Measurements from ENCODE around the gene KIF6. TPM values are rescaled to one million over a fixed set of nuclear protein-coding genes. Genes with fewer than 3 reads are reported as not detected.

The KIF6 gene
- total RNA-seq, 1 donor from 2014 or later, result 0.43 TPM

DNA sequence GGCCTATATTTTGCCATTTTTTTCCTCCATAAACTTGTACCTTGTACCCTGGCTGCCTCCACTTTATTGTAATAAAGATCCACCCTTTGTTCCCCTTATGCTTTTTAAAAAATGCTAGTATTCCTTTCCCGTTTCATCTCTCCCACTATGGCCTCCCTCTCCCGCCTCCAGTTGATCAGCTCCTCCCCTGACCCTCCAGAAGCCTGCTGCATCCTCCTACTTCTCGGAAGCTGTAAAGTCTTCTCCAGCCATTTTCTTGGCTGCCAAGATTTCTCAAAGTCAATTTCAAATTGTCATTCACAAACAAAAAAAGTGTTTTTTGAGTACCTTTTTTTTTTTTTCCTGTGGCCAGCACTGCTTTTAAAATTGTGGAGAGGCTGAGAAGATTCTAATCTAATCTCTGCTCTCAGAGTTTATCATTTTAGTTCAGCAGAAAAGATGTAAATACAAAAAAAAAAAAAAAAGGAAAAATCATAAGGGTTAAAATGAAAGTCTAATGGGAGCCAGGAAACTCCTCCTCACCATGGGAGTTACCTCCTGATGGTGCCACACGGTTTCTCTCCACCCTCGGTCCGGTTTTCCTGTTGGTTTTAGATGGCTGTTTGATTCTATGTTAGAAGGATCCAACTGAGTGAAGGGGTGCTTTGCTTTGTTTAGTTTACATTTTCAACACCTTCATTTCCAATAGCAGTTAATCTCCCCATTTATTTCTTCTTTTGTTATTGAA is 299.7 kb downstream of the KIF6 start:
- H3K4me1 ChIP-seq, result peaks cover 0 to 12% of the 10 kb centered on the region in 2 donors
- no peak for DNase-seq (ENCODE audit: low spot score in 2 of 2)
- H3K36me3 ChIP-seq, result no peaks in the 10 kb centered on the region
- H3K4me3 ChIP-seq, result no peak overlapping the region
- intact Hi-C loops (cut with DNase I), result no loop called here
- TF ChIP-seq, protein P1, sequence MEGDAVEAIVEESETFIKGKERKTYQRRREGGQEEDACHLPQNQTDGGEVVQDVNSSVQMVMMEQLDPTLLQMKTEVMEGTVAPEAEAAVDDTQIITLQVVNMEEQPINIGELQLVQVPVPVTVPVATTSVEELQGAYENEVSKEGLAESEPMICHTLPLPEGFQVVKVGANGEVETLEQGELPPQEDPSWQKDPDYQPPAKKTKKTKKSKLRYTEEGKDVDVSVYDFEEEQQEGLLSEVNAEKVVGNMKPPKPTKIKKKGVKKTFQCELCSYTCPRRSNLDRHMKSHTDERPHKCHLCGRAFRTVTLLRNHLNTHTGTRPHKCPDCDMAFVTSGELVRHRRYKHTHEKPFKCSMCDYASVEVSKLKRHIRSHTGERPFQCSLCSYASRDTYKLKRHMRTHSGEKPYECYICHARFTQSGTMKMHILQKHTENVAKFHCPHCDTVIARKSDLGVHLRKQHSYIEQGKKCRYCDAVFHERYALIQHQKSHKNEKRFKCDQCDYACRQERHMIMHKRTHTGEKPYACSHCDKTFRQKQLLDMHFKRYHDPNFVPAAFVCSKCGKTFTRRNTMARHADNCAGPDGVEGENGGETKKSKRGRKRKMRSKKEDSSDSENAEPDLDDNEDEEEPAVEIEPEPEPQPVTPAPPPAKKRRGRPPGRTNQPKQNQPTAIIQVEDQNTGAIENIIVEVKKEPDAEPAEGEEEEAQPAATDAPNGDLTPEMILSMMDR (IDR thresholded peaks at IDR 0.05), result no peak
- H3K27me3 ChIP-seq, result no peaks in the 10 kb centered on the region
- no peak overlapping the region for H3K27ac ChIP-seq
- no peaks in the 10 kb centered on the region for H3K9me3 ChIP-seq

DNA sequence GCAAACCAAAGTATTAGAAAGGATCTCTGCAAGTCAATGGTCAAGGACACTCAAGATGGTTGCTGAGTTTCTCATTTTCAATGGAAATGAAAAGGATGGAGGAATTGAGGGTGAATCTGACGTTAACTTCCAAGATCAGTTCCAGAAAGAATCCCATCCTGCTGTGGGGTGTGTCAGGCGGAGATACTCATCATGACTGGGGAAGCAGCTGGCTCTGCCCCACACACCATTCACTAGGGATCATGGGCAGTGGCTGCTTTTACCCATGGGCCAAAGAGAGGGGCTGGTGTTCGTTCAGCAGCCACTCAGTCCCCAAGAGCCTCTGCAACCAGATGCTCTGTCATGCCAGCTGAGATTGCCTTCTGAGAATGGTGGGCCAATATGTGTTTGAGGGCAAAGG is 300.4 kb downstream of the KIF6 start:
- intact Hi-C loops (cut with DNase I), result no loop called here
- Histone ChIP-seq H3K9me3 (no peaks in the 10 kb centered on the region), H3K27me3 (no peaks in the 10 kb centered on the region), H3K4me3 (no peak overlapping the region), H3K27ac (no peak overlapping the region), H3K36me3 (no peaks in the 10 kb centered on the region), H3K4me1 (peaks cover 0 to 15% of the 10 kb centered on the region in 2 donors)
- no peak for DNase-seq (ENCODE audit: low spot score in 2 of 2)
- TF ChIP-seq, protein P1 (IDR thresholded peaks at IDR 0.05), result no peak

DNA sequence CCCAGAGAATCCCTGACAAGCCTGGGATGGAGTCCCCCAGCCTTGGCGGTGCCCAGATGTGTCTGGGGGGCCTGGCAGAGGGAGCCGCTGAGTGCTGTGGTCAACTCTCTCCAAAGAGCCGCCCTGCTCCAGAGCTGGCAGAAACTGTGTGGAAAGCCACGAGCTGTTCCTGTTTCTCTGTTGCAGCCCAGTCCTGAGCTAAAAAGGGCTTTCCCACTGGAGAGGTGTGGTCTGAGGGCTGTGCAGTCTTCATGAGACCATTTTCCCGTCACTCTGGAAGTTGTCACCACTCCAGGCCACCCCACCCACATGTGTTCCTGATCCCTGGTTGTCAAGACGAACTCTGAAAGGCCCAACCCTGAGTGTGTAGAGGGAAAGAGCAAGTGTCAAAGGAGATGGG is 303.0 kb downstream of the KIF6 start:
- Histone ChIP-seq H3K4me3 (no peak overlapping the region), H3K27ac (peak overlapping the region; percentile 80 to 81), H3K36me3 (no peaks in the 10 kb centered on the region), H3K9me3 (no peaks in the 10 kb centered on the region), H3K27me3 (no peaks in the 10 kb centered on the region), H3K4me1 (peaks cover 0 to 15% of the 10 kb centered on the region in 2 donors)
- DNase-seq (ENCODE audit: low spot score in 2 of 2), result peak in 1 of 2 donors; percentile 68
- TF ChIP-seq, protein P1 (IDR thresholded peaks at IDR 0.05), result no peak
- intact Hi-C loops (cut with DNase I), result no loop called here

DNA sequence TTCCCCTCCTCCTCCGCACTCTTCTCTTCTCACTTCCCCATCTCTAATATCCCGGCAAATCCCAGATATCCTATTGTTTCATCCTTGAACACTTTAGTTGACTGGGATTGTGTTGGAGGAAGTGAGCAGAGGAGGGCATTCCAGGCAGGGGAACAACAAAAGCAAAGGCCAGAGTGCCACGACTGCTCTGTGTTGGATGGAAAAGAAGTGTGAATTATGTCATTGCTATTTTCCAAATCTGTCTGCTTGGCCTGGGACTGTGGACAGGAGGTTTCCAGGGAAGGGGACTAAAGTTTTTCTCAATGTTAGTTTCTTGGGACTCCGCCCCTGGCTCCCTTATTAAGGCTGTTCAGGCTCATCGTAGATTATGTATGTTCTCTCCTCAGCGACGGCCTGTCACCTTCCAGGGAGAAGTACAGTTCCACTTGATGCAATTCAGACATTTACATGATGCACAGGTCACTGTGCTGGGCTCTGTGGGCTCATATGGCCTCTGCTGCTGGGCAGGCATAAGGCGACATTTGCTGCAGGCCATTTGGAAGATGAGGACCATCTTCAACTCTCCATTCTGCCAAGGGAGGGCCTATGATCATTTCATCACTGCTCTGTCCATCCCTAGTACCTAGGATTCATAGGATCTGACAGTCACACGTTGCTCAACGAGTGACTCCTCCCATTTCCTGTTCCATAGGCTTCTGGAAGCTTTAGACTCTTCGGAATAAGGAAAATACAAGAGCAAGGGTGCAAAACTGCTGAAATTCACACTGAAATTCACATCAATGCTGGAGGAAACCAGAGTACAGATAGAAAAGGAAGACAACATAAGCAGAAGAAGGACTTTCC is 303.6 kb downstream of the KIF6 start:
- Histone ChIP-seq H3K36me3 (no peaks in the 10 kb centered on the region), H3K4me3 (no peak overlapping the region), H3K27me3 (no peaks in the 10 kb centered on the region), H3K4me1 (peaks cover 0 to 15% of the 10 kb centered on the region in 2 donors), H3K27ac (peak overlapping the region; percentile 80 to 81), H3K9me3 (no peaks in the 10 kb centered on the region)
- DNase-seq (ENCODE audit: low spot score in 2 of 2), result no peak
- intact Hi-C loops (cut with DNase I), result no loop called here
- TF ChIP-seq, protein P1 (IDR thresholded peaks at IDR 0.05), result no peak

DNA sequence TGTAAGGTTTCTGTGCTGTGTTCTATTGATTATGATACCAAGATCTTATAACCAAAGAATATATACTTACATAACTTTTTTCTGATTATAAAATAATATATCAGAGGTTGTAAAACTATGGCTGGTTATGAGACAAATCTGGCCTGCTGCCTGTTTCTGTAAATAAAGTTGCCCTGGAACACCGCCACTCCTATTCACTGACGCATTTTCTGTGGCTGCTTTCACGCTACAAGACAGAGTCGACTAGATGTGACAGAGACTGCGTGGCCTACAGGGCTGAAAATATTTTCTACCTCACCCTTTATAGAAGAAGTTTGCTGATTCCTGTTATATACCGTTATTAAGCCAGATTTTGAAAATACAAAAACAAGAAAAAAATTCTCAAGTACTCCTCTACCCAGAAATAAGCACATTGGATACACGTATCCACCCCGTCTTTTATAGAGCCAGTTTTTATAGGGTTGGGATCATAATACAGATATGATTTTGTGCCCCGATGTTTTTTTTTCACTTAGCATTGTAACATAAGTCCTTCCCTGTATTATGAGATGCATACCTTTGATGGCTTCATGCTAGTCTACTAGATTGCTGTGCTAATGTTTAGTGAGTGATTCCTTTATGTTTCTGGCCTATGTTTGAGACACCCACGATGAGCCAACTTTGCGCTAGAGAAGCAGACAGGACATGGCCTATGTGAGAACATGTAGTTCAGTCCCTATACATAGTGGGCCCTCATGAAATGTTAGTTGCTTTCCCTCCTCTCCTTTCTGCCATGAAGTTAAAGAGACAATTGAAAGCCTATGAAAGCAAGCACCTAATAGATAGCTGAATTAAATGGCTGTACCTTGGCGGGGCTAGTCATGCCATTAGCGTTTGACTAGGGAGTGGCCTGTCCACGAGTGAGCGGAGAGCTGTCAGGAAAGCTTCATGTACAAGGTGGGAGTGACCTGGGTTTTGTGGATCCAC is 304.6 kb downstream of the KIF6 start:
- intact Hi-C loops (cut with DNase I), result no loop called here
- Histone ChIP-seq H3K36me3 (no peaks in the 10 kb centered on the region), H3K4me1 (peaks cover 0 to 15% of the 10 kb centered on the region in 2 donors), H3K27ac (peak overlapping the region in 1 of 2 donors; percentile 80), H3K4me3 (no peak overlapping the region), H3K27me3 (no peaks in the 10 kb centered on the region), H3K9me3 (no peaks in the 10 kb centered on the region)
- TF ChIP-seq, protein P1 (IDR thresholded peaks at IDR 0.05), result no peak
- peak in 1 of 2 donors; percentile 73 for DNase-seq (ENCODE audit: low spot score in 2 of 2)

Data from ascending aorta (tissue), 2 donors.